GM21723 (cell line): ENCODE data around the gene CD34.
"Not testable (repeated sequence)": the region's sequence is repeated elsewhere in the genome, so short reads cannot be mapped to it uniquely, and the experiment has no call there.

Experiments
- ATAC-seq: cut with Tn5 transposase; IDR thresholded peaks from one replicate; pipeline ENCODE4 v1.9.1; 2021; ENCODE audit warnings: mild to moderate bottlenecking, moderate library complexity; ENCODE audit not compliant: unreplicated experiment

Gene CD34

GRCh38 chr1:207933205-207933800, 22.4 kb upstream of the CD34 start:
- ATAC-seq, result no peak

DNA sequence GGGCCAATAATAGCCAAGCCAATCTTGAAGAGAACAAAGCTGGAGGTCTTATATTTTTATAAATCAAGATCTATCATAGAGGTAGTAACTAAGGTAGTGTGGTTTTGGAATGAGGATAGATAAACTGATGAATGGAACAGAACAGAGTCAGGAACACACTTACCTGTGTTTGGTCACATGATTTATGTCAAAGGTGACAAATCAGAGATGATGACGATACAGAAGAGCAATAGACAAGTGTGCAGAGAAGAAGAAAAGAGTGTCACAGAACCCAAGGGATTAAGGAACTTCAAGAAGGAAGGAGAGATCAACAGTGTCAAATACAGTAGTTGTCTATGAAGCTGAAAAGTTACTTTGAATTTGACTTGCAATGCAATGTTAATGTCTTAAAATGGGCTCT, 16.1 kb upstream of the CD34 start:
- ATAC-seq, result no peak

- ATAC-seq, result not testable (repeated sequence)
Observed at GRCh38 chr1:207925969-207926368, 15.0 kb upstream of the CD34 start.

DNA sequence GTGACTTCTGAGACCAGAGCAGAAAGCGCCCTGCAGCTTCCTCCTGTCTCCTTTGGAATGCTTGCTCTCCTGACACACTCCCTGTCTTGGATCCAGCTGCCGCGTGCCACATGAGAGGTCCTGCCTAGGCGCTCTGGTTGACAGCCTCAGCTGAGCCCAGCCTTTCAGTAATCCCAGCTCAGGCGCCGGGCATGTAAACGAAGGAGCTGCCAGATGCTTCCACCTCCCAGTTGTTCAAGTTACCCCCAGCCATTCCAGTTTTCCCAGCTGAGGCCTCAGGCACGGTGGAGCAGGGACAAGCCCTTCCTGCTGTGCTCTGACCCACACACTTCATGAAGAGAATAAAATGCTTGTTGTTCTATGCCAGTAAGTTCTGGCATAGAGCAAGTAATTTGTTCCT, 14.3 kb upstream of the CD34 start:
- no peak for ATAC-seq

GRCh38 chr1:207923561-207923960, 12.6 kb upstream of the CD34 start:
- ATAC-seq, result no peak

- ATAC-seq, result no peak
Observed at GRCh38 chr1:207923121-207923520, 12.2 kb upstream of the CD34 start.

DNA sequence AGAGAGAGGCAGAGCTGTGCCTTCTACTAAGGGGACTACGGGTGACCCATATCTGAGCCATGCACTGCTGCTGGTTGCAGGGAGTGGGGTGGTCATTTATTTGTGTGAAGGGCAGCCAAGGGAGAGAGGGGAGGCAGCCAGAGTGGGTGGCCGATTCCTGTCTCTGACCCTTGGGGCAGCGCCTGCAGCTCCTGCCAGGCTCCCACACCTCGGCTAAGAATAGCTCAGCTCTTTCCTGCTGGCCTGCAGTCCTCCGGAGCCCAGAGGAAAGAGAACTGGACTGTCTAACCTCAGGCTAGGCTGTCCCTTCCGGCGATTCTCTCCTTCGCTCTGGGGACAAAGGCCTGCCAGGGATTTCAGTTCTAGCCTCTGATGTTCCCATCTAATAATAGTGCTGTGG, 11.6 kb upstream of the CD34 start:
- ATAC-seq, result no peak

GRCh38 chr1:207921321-207921720, 10.4 kb upstream of the CD34 start:
- ATAC-seq, result no peak

DNA sequence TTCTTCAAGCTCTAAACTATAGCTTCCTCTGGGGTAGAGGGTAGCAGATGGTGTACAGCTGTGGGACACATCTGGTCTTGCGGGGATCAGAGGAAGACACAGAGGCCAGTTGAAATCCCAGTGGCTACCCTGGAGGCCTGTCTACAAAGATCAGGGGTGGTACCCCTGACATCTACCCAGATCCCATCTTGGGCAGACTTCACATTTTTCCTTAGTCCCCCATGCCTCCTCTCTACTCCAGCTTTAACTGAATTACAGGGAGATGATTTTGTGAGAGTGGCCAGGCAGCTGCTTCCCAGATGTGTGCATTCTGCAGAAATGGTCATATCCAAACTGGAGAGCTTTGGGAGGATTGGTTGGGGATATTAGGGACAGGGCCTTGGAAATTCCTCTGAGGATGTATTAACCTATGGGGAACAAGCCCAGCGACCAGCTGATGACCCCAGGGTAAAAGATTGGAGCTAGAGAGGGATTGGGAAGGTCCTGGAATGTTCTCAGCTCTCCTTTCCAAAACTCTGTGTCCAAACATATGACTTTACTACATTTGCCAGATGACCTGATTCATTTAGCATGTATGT, 9.6 kb upstream of the CD34 start:
- ATAC-seq, result no peak

DNA sequence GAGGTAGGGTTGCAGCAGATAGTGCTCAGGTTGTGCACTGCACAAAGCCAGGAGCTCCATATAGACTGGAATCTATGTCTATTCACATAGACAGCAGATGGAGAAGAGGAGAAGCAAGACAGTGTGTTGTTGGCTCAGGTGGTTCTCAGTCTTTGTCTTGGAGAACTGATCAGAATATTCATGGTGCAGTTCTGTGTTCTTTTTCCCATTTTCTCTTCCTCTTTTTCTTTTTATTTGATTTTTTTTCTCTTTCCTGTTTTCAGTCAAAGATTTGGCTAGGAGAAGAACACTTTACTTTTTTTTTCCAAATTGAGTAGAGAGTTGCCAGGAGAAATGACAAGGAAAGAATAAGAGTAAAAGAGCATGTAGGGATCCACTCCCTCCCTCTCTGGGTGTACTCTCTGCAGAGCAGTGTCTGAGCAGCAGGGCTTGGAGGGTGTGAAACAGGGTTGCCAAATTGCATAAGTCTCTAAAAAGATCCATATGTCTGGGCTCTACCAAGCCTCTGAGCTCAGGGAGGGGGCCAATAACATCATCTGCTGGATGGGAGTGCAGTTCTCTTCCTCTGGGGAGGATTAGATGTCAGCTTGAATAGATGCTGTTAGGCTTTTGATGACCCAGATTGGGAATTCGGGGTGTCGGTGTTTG, 8.7 kb upstream of the CD34 start:
- ATAC-seq, result no peak

DNA sequence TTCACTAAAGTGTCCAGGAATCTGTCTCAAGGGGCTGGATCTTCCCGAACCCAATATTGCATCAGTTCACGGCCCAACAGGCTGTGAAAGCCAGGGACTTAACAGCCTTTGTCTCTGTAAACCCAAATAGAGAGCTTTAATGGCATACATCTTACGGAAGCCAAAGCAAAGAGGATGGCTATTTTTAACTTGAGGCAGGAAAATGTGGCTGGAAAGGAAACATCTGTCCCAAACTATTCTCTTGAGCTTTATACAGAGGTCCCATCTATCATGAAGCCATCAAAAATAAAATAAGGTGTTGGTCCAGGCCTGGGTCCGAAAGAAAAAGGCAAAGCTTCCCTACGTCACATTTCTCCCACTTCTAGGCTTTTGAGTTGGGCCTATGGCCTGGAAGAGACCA, 7.7 kb upstream of the CD34 start:
- no peak for ATAC-seq

DNA sequence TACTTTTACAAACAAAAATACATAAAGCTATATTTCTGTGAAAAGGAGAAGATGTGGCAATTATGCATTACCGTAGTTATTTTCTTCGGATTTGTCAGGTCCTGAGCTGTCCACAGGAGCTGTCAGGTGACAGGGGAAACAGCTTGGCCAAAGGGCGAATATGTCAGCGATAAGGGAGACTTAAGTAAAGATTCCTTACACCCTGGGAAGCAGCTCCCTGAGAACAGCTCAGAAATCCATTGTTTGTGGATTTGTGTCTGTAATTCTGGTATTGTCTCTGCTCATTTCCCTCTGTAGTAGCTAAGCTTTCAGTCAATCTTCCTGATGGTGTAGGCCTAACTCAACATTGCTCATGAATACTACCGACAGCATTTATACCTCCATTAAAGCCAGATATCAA, 7.1 kb upstream of the CD34 start:
- ATAC-seq, result no peak

GRCh38 chr1:207917080-207917479, 6.2 kb upstream of the CD34 start:
- ATAC-seq, result no peak

GRCh38 chr1:207913951-207914350, 3.0 kb upstream of the CD34 start:
- no peak for ATAC-seq

- no peak for ATAC-seq
Observed at GRCh38 chr1:207911856-207912760, 1.2 kb upstream of the CD34 start.

DNA sequence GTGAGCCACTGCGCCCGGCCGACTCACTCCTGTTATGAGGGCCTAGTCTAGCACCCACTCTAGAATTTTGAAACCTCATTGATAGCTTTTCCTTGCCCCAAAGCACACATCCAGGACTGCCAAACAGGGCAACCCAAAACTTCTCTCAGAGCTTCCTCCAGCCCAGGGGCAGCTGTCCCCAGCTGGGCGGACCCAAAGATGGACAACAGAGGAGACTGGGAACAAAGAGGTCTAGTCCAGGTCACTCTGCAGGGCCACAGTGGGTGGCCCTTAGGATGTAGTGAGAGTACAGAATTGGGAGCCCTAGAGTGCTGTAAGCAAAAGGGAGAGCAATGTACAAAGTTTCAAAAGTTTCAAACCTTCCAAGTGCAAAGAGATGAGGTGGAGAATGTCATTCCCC, 1.2 kb downstream of the CD34 start:
- ATAC-seq, result no peak

- ATAC-seq, result no peak
Observed at GRCh38 chr1:207908107-207908734, 2.7 kb downstream of the CD34 start.

DNA sequence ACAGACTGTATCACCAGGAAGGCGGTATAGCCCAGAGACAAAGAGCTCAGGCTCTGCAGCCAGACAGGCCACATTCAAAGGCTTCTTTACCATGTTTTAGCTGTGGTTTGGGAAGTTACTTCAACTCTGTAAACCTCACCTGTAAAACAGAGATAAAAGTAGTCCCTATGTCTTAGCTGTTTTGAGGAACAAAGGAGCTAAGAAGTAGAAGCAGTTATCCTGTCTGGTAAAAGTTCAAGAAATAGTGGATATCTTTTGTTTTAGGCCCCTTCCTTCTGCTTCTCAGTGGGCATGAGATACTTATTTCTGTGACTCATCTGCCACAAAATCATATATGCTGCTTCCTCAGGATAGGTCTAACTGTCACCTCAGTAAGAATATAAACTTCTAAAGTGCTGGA, 6.5 kb downstream of the CD34 start:
- no peak for ATAC-seq

GRCh38 chr1:207903767-207904166, 7.2 kb downstream of the CD34 start:
- ATAC-seq, result no peak

- no peak for ATAC-seq
Observed at GRCh38 chr1:207903053-207903452, 7.9 kb downstream of the CD34 start.

DNA sequence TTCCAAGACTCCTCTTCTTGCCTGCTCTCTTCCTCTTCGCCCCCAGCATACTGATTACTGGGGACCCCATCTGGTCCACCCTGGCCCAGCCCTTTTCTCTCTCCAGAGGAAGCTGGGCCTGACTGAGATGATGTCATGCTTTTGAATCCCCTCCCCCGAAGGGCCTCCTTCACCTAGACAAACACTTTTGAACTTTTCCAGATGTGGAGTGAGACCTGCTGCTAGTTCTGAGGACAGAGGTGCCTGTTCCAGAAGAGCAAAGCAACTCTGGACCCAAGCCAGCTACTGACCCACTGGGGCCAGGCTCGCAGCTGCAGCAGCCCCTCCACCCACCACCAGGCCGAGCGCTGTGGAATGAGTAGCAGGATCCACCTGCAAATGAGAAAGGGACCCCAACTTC, 8.4 kb downstream of the CD34 start:
- no peak for ATAC-seq
